K562 (cell line): Measurements from ENCODE around the gene SUSD5. TPM values are rescaled to one million over a fixed set of nuclear protein-coding genes. Genes with fewer than 3 reads are reported as not detected.
A peak's percentile ranks its signal among the peaks of the same experiment; 100 is the strongest.

Experiments
- ATAC-seq: fragments of 200-7000 bp; cut with Tn5 transposase; 3 replicates; pipeline ENCODE4 v1.9.1; 2020; ENCODE audit warnings: moderate library complexity
- BruUV-seq: library from RNA; stranded (reverse); fragments of 400-500 nt; replicated peaks from 2 replicates; lab custom pipeline; 2021; lab: Mats Ljungman, UMichigan
- CTCF ChIA-PET: fragments of 300-600 bp; formaldehyde crosslinking; extraction: SDS; loops from one replicate; lab custom pipeline; 2021; ENCODE audit warnings: low intra/inter-chr PET ratio; lab: Yijun Ruan, JAX
- POLR2A ChIA-PET: fragments of 300-600, 350-650 bp; sonication (Branson Sonifier 250); formaldehyde crosslinking; extraction: SDS; loops from one replicate; lab custom pipeline; 2021; ENCODE audit warnings: antibody characterized with exemption, inconsistent platforms; lab: Yijun Ruan, JAX
- DNase-seq, 4 experiments: peaks; one replicate each; pipeline versions ENCODE4 v3.0.0 to v3.0.0-alpha.2; 2011 to 2018; ENCODE audit warnings: low spot score in 3 of 4, mixed read lengths in 3 of 4; ENCODE audit errors: extremely low read depth in 1 of 4
- FAIRE-seq: peaks from 2 replicates; lab custom pipeline; 2011; peaks lifted over from hg19 to GRCh38; lab: Jason Lieb, UNC
- H2AFZ ChIP-seq: 2 replicates; pipeline ENCODE4 v1.6.0; 2011; ENCODE audit warnings: low read depth, low read length, control low read depth, inconsistent platforms
- H3K27ac ChIP-seq: fragments of 200-600 bp; 3 replicates; pipeline ENCODE4 v1.8.0; 2011; ENCODE audit warnings: low read depth, mild to moderate bottlenecking, control low read depth, inconsistent platforms, low read length, moderate library complexity, mixed read lengths; ENCODE audit errors: extremely low read depth
- H3K27me3 ChIP-seq, 2 experiments: fragments of 300-600 bp in 1 of 2; 2 replicates in 1 of 2; 3 replicates in 1 of 2; pipeline versions ENCODE4 v1.6.0 to v1.8.0; 2011; ENCODE audit warnings: inconsistent platforms in 2 of 2, low read length in 2 of 2, mild to moderate bottlenecking in 1 of 2, mixed read lengths in 1 of 2, moderate library complexity in 1 of 2; ENCODE audit not compliant: control insufficient read depth in 2 of 2, insufficient read depth in 2 of 2
- H3K36me3 ChIP-seq: fragments of 300-600 bp; 3 replicates; pipeline ENCODE4 v1.8.0; 2011; ENCODE audit warnings: mild to moderate bottlenecking, low read length, inconsistent platforms; ENCODE audit not compliant: control insufficient read depth, insufficient read depth
- H3K4me1 ChIP-seq, 2 experiments: fragments of 200-600 bp in 1 of 2; replicated peaks in 1 of 2; 2 replicates in 1 of 2; 3 replicates in 1 of 2; pipeline versions ENCODE4 v1.5.1 to v1.8.0; 2011; ENCODE audit warnings: inconsistent platforms in 2 of 2, low read length in 2 of 2, mild to moderate bottlenecking in 1 of 2, mixed read lengths in 1 of 2, moderate library complexity in 1 of 2; ENCODE audit not compliant: control insufficient read depth in 2 of 2, insufficient read depth in 2 of 2
- H3K4me2 ChIP-seq: 2 replicates; pipeline ENCODE4 v1.6.1; 2011; ENCODE audit warnings: low read length, control low read depth, inconsistent platforms, mixed read lengths; ENCODE audit not compliant: insufficient read depth
- H3K4me3 ChIP-seq: fragments of 200-600 bp; sonication (generic), shearing (Covaris generic); 2 replicates; pipeline ENCODE4 v1.5.1; 2016; ENCODE audit warnings: control low read depth, inconsistent platforms
- H3K79me2 ChIP-seq: fragments of 200-600 bp; 3 replicates; pipeline ENCODE4 v1.8.0; 2011; ENCODE audit warnings: low read length, inconsistent platforms; ENCODE audit not compliant: control insufficient read depth, insufficient read depth
- H3K9ac ChIP-seq, 2 experiments: 2 replicates each; pipeline versions ENCODE4 v1.6.0 to v1.6.1; 2011; ENCODE audit warnings: low read depth in 2 of 2, low read length in 2 of 2, control low read depth in 1 of 2, inconsistent platforms in 1 of 2, mild to moderate bottlenecking in 1 of 2, mixed read lengths in 1 of 2; ENCODE audit not compliant: insufficient read depth in 1 of 2
- H3K9me1 ChIP-seq: one replicate; pipeline ENCODE4 v1.6.0; 2011; ENCODE audit warnings: inconsistent platforms, mild to moderate bottlenecking, low read length, moderate library complexity; ENCODE audit not compliant: control insufficient read depth, insufficient read depth
- H3K9me3 ChIP-seq: replicated peaks from 2 replicates; pipeline ENCODE4 v1.5.1; 2011; ENCODE audit warnings: low read depth, low read length, inconsistent platforms; ENCODE audit not compliant: control insufficient read depth, insufficient read depth
- H4K20me1 ChIP-seq: replicated peaks from 2 replicates; pipeline ENCODE4 v1.6.1; 2011; ENCODE audit warnings: low read length, inconsistent platforms, mixed read lengths; ENCODE audit not compliant: control insufficient read depth, insufficient read depth
- CEBPB ChIP-seq: fragments of 450-650 bp; IDR thresholded peaks from 2 replicates; pipeline ENCODE4 v1.6.1; 2016; ENCODE audit warnings: missing genetic modification characterization, missing compliant biosample characterization
- CEBPG ChIP-seq, 3 experiments: fragments of 200-800 bp in 1 of 3; sonication (Bioruptor generic) in 1 of 3; sonication (generic) in 1 of 3; formaldehyde crosslinking in 1 of 3; IDR thresholded peaks in 2 of 3; conservative IDR thresholded peaks in 1 of 3; 2 replicates each; pipeline versions ENCODE4 v1.6.1 to v1.8.0; 2016 to 2022; ENCODE audit warnings: missing compliant biosample characterization in 2 of 3, missing genetic modification characterization in 2 of 3, mild to moderate bottlenecking in 1 of 3, missing genetic modification reagents in 1 of 3
- FOXK1 ChIP-seq: sonication (generic); formaldehyde crosslinking; IDR thresholded peaks from 2 replicates; pipeline ENCODE4 v1.8.0; 2022; ENCODE audit warnings: missing genetic modification reagents, mild to moderate bottlenecking, borderline replicate concordance
- RERE ChIP-seq: sonication (generic); formaldehyde crosslinking; IDR thresholded peaks from 2 replicates; pipeline ENCODE4 v1.8.0; 2023; ENCODE audit warnings: missing genetic modification reagents, mild to moderate bottlenecking, borderline replicate concordance
- ZNF655 ChIP-seq: fragments of 250-450 bp; sonication (Bioruptor Pico); IDR thresholded peaks from 2 replicates; pipeline ENCODE4 v1.5.0; 2021
- WGBS: fragments of 100-300 bp; shearing (Covaris generic); methylation state at CpG from one replicate; pipeline ENCODE4 v1.1.6; 2016; ENCODE audit warnings: low coverage, mixed read lengths; ENCODE audit not compliant: insufficient coverage; ENCODE audit errors: missing lambda C conversion rate; 5-methylcytosine and 5-hydroxymethylcytosine counted together
- in situ Hi-C: fragments of 300-500 bp; cut with MboI; formaldehyde crosslinking; loops from 4 replicates; pipeline ENCODE4 v1.15.0; 2018; ENCODE audit warnings: inconsistent platforms, mixed read lengths
- intact Hi-C: fragments of 100-400 bp; cut with micrococcal nuclease; formaldehyde crosslinking; loops from 2 replicates; pipeline ENCODE4 v1.14.2; 2022
- polyA plus RNA-seq, 8 experiments: library from polyadenylated mRNA; depleted of rRNA in 4 of 8; stranded (reverse) in 5 of 8; unstranded in 3 of 8; fragments of >200 nt; fragmentation: Nextera tagmentation in 2 of 8; fragmentation: Illumina TruSeq in 1 of 8; extraction: Ambion mirVana in 2 of 8; extraction: Trizol in 1 of 8; gene quantifications; 2 replicates each; pipeline versions ENCODE4 v1.2.1 to v1.2.3, GENCODE V29; 2011 to 2014; ENCODE audit warnings: inconsistent platforms in 1 of 8, missing spikeins in 1 of 8
- total RNA-seq, 7 experiments: library from RNA; depleted of rRNA in 6 of 7; stranded (reverse); fragments of >200 nt in 6 of 7; fragmentation: Illumina TruSeq in 2 of 7; extraction: Trizol in 2 of 7; gene quantifications; 2 replicates each; pipeline versions ENCODE4 v1.2.1 to v1.2.3, GENCODE V29; 2011 to 2021; ENCODE audit warnings: low replicate concordance in 1 of 7

Gene SUSD5
- total and polyA plus RNA-seq, 9 of the 15 experiments (the other 6 are each of a cell fraction or from before 2014, with no cell fraction given) = not detected

- no peak for TF ChIP-seq ZNF655 (CRISPR knock-in tag)
Observed at GRCh38 chr3:33128706-33129105, 89.9 kb downstream of the SUSD5 start (continued).

- TF ChIP-seq FOXK1 (CRISPR knock-in tag) (no peak), CEBPG (CRISPR knock-in tag; IDR thresholded peaks at IDR 0.05) (no peak), CEBPG (tag; conservative IDR thresholded peaks at IDR 0.05 in 1 of 2, IDR thresholded peaks at IDR 0.05 in 1 of 2) (0 out of 4 replicates have a peak, but pooled peaks have one; percentile 34 to 35), RERE (CRISPR knock-in tag) (no peak), CEBPB (peak; percentile 66; the same call in 1 of the 2 replicates)
- Histone ChIP-seq H4K20me1 (no peaks in the 10 kb centered on the region), H2AFZ (no peak overlapping the region), H3K4me3 (no peak overlapping the region), H3K4me2 (no peak overlapping the region), H3K27ac (no peak overlapping the region), H3K27me3 (no peaks in the 10 kb centered on the region), H3K4me1 (no peaks in the 10 kb centered on the region; a peak in 1 of 5 replicates), H3K9me3 (no peaks in the 10 kb centered on the region), H3K79me2 (no peaks in the 10 kb centered on the region), H3K9ac (no peak overlapping the region), H3K9me1 (no peaks in the 10 kb centered on the region), H3K36me3 (peaks cover 57% of the 10 kb centered on the region)
- ChIA-PET CTCF (no interaction called here), POLR2A (no interaction called here)
- BruUV-seq = no TSS peak
- ATAC-seq (no peak), FAIRE-seq (no peak), DNase-seq (no peak)
- intact Hi-C loops = no loop called here
- in situ Hi-C loops = no loop called here
- WGBS = 86% methylated on average over 3 of the region's 3 CpGs
Observed at GRCh38 chr3:33125840-33126239, 92.8 kb downstream of the SUSD5 start.
